ENCODE data around the gene ATP5F1E. TPM values are rescaled to one million over a fixed set of nuclear protein-coding genes. Genes with fewer than 3 reads are reported as not detected.

ATP5F1E gene
- total RNA-seq, 1 experiment from 2014 or later: 52.7 TPM

DNA sequence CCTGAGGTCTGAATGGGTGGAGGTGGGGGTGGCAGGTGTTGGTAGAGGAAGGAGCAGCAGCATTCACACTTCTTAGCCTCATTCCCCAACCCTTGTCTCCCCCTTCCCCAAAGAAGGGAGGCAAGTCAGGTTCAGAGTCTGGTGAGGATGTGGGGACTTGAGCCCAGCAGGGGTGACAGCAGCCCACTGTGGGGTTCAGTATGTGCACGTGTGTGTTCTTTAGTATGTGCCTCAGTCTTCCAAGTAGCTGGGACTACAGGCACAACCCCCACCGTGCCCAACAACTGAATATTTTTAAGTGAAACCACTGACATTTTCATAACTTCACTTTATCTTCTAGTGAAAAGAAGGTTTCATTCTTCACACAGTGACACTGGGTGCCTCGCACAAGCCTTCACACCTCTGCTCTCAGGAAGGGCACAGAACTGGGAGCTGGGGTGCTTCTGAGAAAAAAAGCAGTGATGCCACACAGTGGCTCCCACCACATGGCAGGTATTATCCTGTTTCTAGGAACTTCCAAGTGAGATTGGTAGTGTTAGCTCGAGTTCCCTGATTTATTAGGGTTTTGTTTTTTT lies 43.9 kb upstream of the ATP5F1E start:
- Histone ChIP-seq H4K91ac (ENCODE audit: insufficient read length, low read depth, low read length) (no peak overlapping the region), H3K27ac (ENCODE audit: insufficient read length, low read depth, low read length) (no peak overlapping the region), H2BK15ac (ENCODE audit: low read depth, low read length) (no peak overlapping the region), H2BK20ac (ENCODE audit: low read depth, low read length, poor library complexity, severe bottlenecking) (no peak overlapping the region), H3K9ac (ENCODE audit: extremely low read depth, insufficient read length, low read length) (no peak overlapping the region), H3K23me2 (ENCODE audit: insufficient read length, low read depth, low read length, poor library complexity, severe bottlenecking) (no peaks in the 10 kb centered on the region), H2BK5ac (ENCODE audit: insufficient read length, low read length) (no peak overlapping the region), H3K79me1 (ENCODE audit: insufficient read depth, low read depth, low read length, poor library complexity, severe bottlenecking) (no peaks in the 10 kb centered on the region), H3K56ac (ENCODE audit: insufficient read length, low read depth, low read length) (no peak overlapping the region), H3K4me2 (ENCODE audit: insufficient read depth, insufficient read length, low read length) (no peak overlapping the region), H3K4me1 (ENCODE audit: insufficient read depth, low read length) (0 out of 2 replicates have a peak, but pooled peaks cover 3% of the 10 kb centered on the region), H2BK12ac (ENCODE audit: insufficient read length, low read depth, low read length) (no peak overlapping the region), H3K14ac (ENCODE audit: insufficient read depth, low read length) (no peak overlapping the region), H2AK5ac (ENCODE audit: insufficient read length, low read length) (no peak overlapping the region), H3K18ac (ENCODE audit: insufficient read length, low read depth, low read length) (no peak overlapping the region), H3K23ac (ENCODE audit: insufficient read length, low read depth, low read length) (no peak overlapping the region), H2BK120ac (ENCODE audit: low read depth, low read length, poor library complexity, severe bottlenecking) (no peak overlapping the region), H3T11ph (ENCODE audit: low read length) (no peak overlapping the region), H3K27me3 (ENCODE audit: insufficient read depth, low read length) (no peaks in the 10 kb centered on the region), H2AFZ (ENCODE audit: low read length) (no peak overlapping the region), H4K8ac (replicated peaks; ENCODE audit: insufficient read length, low read depth, low read length) (no peak overlapping the region), H4K20me1 (ENCODE audit: control insufficient read depth, insufficient read depth, insufficient read length) (no peaks in the 10 kb centered on the region), H3K79me2 (ENCODE audit: insufficient read depth, low read length) (no peaks in the 10 kb centered on the region), H3K4ac (ENCODE audit: low read depth, low read length) (no peak overlapping the region), H4K5ac (ENCODE audit: insufficient read length, low read depth, low read length) (no peak overlapping the region), H3K9me3 (ENCODE audit: control insufficient read depth, low read depth, low read length) (no peaks in the 10 kb centered on the region)
- H3K4me1 Mint-ChIP-seq: peaks cover 0 to 4% of the 10 kb centered on the region in 2 experiments; a peak in 2 of 4 replicates
- no peak overlapping the region; a peak in 1 of 5 replicates for H3K4me3 Mint-ChIP-seq
- H3K36me3 Mint-ChIP-seq (ENCODE audit: insufficient read depth in 1 of 3, low read depth in 3 of 3): no peaks in the 10 kb centered on the region
- WGBS (ENCODE audit: extremely low coverage, insufficient read length, low lambda C conversion rate): no CpG with 5 or more reads among the region's 4 CpGs
- H3K27ac Mint-ChIP-seq: no peak overlapping the region; a peak in 1 of 7 replicates
- peaks cover 16% of the 10 kb centered on the region for H3K27me3 Mint-ChIP-seq (ENCODE audit: low read depth)
- no peaks in the 10 kb centered on the region for H3K9me3 Mint-ChIP-seq
- TF ChIP-seq, protein P1, sequence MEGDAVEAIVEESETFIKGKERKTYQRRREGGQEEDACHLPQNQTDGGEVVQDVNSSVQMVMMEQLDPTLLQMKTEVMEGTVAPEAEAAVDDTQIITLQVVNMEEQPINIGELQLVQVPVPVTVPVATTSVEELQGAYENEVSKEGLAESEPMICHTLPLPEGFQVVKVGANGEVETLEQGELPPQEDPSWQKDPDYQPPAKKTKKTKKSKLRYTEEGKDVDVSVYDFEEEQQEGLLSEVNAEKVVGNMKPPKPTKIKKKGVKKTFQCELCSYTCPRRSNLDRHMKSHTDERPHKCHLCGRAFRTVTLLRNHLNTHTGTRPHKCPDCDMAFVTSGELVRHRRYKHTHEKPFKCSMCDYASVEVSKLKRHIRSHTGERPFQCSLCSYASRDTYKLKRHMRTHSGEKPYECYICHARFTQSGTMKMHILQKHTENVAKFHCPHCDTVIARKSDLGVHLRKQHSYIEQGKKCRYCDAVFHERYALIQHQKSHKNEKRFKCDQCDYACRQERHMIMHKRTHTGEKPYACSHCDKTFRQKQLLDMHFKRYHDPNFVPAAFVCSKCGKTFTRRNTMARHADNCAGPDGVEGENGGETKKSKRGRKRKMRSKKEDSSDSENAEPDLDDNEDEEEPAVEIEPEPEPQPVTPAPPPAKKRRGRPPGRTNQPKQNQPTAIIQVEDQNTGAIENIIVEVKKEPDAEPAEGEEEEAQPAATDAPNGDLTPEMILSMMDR (conservative IDR thresholded peaks at IDR 0.05): no peak
- DNase-seq: no peak
